ENCODE measurements around the gene PRKG1.

PRKG1 gene

DNA sequence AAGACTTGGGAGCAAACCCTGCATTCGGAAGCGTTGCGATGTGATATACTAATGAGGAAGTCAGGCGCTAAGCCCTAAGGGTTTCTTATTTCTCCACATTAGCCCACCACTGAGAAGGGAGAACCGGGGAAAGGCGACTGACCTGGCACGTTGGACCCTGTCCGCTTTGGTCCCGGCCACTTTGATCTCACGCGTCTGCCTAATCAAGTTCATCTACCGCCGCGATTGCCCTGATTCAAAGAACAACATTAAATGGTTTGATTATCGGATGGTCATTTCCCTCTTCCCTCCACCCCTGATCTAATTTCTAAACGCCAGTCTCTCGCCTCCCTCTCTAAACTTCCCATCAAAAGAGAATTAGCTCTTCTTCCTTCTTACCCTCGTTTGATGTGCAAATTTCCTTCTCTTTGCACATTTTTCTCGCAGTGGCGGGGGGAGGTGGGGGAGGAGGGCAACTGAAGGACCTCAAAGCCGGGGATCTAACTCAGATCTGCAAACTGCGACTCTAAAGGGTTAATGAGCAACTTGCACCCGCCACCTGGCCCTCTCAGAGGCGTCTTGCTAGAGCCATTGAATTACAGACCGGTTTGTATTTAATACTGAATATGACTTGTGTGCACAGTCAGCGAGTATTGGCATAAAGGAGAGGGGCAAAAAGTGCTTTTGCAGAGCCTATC, 1239.1 kb downstream of the PRKG1 start:
- no peak overlapping the region for H2AFZ ChIP-seq (ENCODE audit: low read depth, low read length)
- H3K9ac ChIP-seq (ENCODE audit: low read length) = no peak overlapping the region
- H3K4me2 ChIP-seq (ENCODE audit: low read length) = no peak overlapping the region
- no peaks in the 10 kb centered on the region for H3K36me3 ChIP-seq (replicated peaks; ENCODE audit: low read depth, low read length)
- no peaks in the 10 kb centered on the region for H3K27me3 ChIP-seq (ENCODE audit: low read depth, low read length)
- no peak for TF ChIP-seq EZH2phosphoT487 (IDR thresholded peaks at IDR 0.05; ENCODE audit: low read depth)
- TF ChIP-seq, protein P1, sequence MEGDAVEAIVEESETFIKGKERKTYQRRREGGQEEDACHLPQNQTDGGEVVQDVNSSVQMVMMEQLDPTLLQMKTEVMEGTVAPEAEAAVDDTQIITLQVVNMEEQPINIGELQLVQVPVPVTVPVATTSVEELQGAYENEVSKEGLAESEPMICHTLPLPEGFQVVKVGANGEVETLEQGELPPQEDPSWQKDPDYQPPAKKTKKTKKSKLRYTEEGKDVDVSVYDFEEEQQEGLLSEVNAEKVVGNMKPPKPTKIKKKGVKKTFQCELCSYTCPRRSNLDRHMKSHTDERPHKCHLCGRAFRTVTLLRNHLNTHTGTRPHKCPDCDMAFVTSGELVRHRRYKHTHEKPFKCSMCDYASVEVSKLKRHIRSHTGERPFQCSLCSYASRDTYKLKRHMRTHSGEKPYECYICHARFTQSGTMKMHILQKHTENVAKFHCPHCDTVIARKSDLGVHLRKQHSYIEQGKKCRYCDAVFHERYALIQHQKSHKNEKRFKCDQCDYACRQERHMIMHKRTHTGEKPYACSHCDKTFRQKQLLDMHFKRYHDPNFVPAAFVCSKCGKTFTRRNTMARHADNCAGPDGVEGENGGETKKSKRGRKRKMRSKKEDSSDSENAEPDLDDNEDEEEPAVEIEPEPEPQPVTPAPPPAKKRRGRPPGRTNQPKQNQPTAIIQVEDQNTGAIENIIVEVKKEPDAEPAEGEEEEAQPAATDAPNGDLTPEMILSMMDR (IDR thresholded peaks at IDR 0.05; ENCODE audit: low read depth, low read length) = no peak
- H3K79me2 ChIP-seq (ENCODE audit: low read length) = no peaks in the 10 kb centered on the region
- no peak overlapping the region for H3K4me3 ChIP-seq (ENCODE audit: low read length)
- no peaks in the 10 kb centered on the region for H4K20me1 ChIP-seq (ENCODE audit: insufficient read depth, low read length)
- no peak overlapping the region for H3K27ac ChIP-seq (ENCODE audit: low read length)
- no peaks in the 10 kb centered on the region for H3K4me1 ChIP-seq (ENCODE audit: low read length)
- no peaks in the 10 kb centered on the region for H3K9me3 ChIP-seq (ENCODE audit: insufficient read depth, low read length)

DNA sequence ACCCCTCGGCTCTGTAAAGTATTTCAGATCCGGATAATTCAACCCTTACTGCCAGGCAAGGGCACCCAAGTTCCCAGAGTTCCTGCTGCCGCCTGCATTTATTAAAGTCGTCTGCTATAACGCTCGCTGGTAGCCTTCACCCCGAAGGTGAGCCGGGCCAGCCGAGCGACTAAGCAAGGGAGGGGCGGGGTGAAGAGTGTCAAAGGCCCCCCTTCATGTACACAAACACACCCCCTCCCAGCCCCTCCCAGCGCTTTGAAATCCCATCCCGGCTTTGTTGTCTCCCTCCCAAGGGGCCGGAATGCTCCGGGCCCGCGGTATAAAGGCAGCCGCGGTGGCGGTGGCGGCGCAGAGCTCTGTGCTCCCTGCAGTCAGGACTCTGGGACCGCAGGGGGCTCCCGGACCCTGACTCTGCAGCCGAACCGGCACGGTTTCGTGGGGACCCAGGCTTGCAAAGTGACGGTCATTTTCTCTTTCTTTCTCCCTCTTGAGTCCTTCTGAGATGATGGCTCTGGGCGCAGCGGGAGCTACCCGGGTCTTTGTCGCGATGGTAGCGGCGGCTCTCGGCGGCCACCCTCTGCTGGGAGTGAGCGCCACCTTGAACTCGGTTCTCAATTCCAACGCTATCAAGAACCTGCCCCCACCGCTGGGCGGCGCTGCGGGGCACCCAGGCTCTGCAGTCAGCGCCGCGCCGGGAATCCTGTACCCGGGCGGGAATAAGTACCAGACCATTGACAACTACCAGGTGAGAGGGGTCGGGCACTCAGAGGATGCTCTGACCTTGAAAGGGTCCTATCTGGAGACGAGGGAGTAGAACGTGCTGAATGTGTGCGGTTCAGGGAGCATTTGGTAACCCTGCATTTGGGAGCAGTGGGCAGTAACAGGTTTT, 1239.9 kb downstream of the PRKG1 start, which contains the start of gene DKK1:
DKK1 (plus strand) TSS at position 349 of the 889 bp plus-strand sequence; CDS start at position 503, 154 bp downstream.
- H3K27ac ChIP-seq (ENCODE audit: low read length) = no peak within 1 kb of the TSS
- H3K9me3 ChIP-seq (ENCODE audit: insufficient read depth, low read length) = no peaks in the 10 kb centered on the region
- no peaks in the 10 kb centered on the region for H3K4me1 ChIP-seq (ENCODE audit: low read length)
- H4K20me1 ChIP-seq (ENCODE audit: insufficient read depth, low read length) = no peaks in the 10 kb centered on the region
- H3K4me3 ChIP-seq (ENCODE audit: low read length) = no peak within 1 kb of the TSS
- TF ChIP-seq, protein P1 (IDR thresholded peaks at IDR 0.05; ENCODE audit: low read depth, low read length) = no peak
- TF ChIP-seq EZH2phosphoT487 (IDR thresholded peaks at IDR 0.05; ENCODE audit: low read depth) = no peak
- H2AFZ ChIP-seq (ENCODE audit: low read depth, low read length) = no peak within 1 kb of the TSS
- H3K27me3 ChIP-seq (ENCODE audit: low read depth, low read length) = no peaks in the 10 kb centered on the region
- H3K9ac ChIP-seq (ENCODE audit: low read length) = no peak within 1 kb of the TSS
- H3K4me2 ChIP-seq (ENCODE audit: low read length) = no peak within 1 kb of the TSS
- H3K36me3 ChIP-seq (replicated peaks; ENCODE audit: low read depth, low read length) = no peaks in the 10 kb centered on the region
- H3K79me2 ChIP-seq (ENCODE audit: low read length) = no peaks in the 10 kb centered on the region

DNA sequence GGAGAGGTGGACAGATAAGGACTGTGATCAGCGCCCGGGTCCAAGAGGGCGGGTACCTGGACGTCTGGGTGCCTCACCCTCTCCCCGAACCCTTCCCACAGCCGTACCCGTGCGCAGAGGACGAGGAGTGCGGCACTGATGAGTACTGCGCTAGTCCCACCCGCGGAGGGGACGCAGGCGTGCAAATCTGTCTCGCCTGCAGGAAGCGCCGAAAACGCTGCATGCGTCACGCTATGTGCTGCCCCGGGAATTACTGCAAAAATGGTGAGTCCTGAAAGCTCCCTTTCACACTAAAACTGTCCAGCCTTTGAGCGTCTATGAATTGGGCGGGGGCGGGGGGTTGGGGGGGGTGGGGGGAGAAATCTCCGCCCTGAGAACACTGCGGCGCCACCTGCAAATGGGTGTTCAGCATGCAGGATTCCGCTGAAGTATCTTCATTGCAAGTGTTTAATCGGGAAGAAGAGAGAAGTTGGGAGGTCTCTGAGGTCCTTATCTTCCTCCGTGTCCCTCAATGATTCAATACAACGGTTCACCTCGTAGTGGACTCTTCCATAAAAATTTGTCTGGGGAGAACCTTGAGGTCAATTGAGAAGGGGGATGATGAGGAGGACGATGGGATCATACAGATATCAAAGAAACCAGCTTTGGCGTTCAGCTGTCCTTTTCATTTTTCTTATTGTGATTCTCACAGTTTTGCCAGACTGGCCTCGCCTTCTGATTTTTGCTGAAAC, 1240.7 kb downstream of the PRKG1 start:
- Histone ChIP-seq H3K9ac (ENCODE audit: low read length) (no peak overlapping the region), H3K4me1 (ENCODE audit: low read length) (no peaks in the 10 kb centered on the region)

More for the DNA sequence above, 1240.7 kb downstream of the PRKG1 start:
- H3K79me2 ChIP-seq (ENCODE audit: low read length) = no peaks in the 10 kb centered on the region
- no peaks in the 10 kb centered on the region for H3K9me3 ChIP-seq (ENCODE audit: insufficient read depth, low read length)
- no peaks in the 10 kb centered on the region for H4K20me1 ChIP-seq (ENCODE audit: insufficient read depth, low read length)
- H3K4me3 ChIP-seq (ENCODE audit: low read length) = no peak overlapping the region
- no peak overlapping the region for H3K4me2 ChIP-seq (ENCODE audit: low read length)
- H3K36me3 ChIP-seq (replicated peaks; ENCODE audit: low read depth, low read length) = no peaks in the 10 kb centered on the region
- H2AFZ ChIP-seq (ENCODE audit: low read depth, low read length) = no peak overlapping the region
- no peak for TF ChIP-seq EZH2phosphoT487 (IDR thresholded peaks at IDR 0.05; ENCODE audit: low read depth)
- TF ChIP-seq, protein P1 (IDR thresholded peaks at IDR 0.05; ENCODE audit: low read depth, low read length) = no peak
- H3K27ac ChIP-seq (ENCODE audit: low read length) = no peak overlapping the region
- no peaks in the 10 kb centered on the region for H3K27me3 ChIP-seq (ENCODE audit: low read depth, low read length)

All from OCI-LY3 (cell line).